Activated CD8-positive, alpha-beta memory T cell treated with anti-CD3 and anti-CD28 coated beads for 48 hours (primary cell): ENCODE data around the gene ENKD1.

Experiments
- DNase-seq, 3 experiments: peaks; one replicate each; pipeline ENCODE4 v3.0.0-alpha.2; 2020; ENCODE audit warnings: low read depth in 2 of 3, low spot score in 2 of 3

The ENKD1 gene

DNA sequence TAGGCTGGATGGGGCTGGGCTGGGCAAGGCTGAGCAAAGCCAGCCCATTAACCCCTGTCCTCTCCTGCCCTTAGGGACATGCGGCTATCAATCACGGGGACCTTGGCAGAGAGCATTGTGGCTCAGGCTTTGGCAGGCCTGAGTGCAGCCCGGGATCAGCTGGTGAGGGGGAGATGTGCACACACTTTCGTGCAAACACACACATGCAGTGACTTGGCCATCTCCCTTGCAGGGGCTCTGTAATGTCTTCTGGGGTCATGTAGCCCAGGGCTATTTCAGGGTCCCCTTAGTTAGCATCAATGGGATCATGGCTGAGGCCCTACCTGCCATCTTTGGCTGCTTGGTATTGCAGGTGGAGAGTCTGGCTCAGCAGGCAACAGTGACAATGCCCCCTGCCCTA is 14.7 kb downstream of the ENKD1 start:
- DNase-seq, result no peak

DNA sequence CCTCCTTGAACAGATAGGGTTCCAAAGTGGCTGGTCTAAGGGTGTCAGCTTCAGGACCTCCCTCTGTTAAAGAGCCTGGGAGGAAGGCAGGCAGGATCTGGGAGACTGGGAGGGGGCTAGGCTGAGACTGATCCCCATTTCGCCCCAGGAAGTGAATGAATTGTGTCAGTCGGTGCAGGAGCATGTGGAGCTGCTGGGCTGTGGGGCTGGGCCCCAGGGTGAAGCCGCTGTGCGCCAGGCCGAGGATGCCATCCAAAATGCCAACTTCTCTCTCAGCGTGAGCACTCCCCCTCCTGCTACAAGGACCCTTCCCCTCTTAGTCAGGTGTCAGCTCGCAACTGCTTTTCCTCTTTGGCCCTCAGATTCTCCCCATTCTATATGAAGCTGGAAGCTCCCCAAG is 15.5 kb downstream of the ENKD1 start:
- DNase-seq, result no peak

DNA sequence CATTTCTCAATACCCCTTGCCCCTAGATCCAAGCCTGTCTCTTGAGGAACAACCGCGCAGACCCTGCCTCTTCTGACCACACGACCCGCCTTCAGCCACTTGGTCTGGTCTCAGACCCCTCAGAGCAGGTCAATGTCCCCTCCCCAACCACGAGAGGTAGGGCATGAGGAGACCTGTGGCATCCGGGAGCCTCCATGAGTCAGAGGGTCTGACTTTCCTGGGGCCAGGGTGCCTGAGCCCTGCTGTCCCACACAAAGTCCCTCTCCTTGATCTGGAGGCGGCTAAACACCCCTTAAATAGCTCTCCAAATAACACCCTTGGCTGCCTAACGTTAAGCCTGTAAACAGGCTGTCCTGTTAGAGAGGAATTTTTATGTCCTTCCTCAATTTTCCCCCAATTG is 16.5 kb downstream of the ENKD1 start:
- DNase-seq, result no peak

DNA sequence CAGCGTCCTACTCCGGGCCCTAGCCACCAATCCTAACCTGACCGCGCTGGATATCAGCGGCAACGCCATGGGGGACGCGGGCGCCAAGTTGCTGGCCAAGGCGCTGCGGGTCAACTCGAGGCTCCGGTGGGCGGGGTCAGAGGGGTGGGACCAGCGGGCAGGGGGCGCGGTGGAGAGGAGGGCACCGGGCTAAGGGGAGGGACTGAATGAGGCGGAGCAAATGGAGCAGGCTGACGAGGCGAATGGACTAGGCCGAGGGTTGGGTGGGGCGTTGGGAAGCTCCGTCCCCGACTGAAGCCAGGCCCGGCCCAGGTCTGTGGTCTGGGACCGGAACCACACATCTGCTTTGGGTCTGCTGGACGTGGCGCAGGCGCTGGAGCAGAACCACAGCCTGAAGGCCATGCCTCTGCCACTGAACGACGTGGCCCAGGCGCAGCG is 17.0 kb downstream of the ENKD1 start:
- DNase-seq, result no peak

DNA sequence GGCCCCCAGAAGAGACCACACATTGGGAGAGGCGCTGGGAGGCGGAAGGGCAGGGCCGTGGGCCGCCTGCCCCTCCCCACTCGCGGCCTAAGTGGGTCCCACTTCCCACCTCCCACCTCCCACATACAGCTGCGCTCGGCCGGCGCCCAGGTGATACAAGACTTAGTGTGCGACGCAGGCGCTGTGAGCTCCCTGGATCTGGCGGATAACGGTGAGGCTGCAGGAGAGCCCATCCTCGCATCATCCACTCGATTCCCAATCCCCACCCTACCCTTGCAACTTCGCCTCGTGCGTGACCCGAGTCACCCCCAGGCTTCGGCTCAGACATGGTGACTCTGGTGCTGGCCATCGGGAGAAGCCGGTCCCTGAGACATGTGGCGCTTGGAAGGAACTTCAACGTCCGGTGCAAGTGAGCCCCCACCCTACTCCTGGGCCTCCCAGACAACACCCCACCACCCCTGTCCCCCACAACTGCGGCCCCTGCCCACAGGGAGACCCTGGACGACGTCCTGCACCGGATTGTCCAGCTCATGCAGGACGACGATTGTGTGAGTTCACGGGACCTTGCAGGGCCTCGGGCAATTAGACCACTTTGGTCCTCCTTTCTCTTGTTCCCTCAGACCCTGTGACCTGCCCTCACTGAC is 17.7 kb downstream of the ENKD1 start:
- no peak for DNase-seq

DNA sequence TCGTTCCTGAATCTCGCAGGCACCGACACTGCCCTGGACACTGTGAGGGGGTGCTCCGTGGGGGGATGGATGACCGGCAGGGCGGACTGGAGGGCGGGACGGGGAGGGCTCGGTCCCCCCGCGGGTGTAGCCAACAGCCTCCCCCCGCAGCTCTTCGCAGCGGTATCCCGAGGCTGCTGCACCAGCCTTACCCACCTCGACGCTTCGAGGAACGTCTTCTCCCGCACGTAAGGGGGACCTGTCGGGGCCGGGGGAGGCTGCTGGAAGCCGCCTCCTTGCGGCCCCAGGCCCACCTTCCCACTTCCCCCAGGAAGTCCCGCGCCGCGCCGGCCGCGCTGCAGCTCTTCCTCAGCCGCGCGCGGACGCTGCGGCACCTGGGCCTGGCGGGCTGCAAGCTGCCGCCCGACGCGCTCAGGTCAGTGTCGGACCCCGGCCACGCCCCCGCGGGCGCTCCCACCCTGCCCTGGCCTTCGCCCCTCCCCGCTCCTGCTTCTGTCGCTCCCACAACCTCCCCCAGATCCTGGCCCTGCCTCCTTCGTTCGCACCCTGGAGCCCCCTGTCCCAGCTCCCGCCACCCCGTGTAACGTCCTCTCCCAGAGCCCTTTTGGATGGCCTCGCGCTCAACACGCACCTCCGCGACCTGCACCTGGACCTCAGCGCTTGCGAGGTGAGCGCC is 18.3 kb downstream of the ENKD1 start:
- no peak for DNase-seq

DNA sequence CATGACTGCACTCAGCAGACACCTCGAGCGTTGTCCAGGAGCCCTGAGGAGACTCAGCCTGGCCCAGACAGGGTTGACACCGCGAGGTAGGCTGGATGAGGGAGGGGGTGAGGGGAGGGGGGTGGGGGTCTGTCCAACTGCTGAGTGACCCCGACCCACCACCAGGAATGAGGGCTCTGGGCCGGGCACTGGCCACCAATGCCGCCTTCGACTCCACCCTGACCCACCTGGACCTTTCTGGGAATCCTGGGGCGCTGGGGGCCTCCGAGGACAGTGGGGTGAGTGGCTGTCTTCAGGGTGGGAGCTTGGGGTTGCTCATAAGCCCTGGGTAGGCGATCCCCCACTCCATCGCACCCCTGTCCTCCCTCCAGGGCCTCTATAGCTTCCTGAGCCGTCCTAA is 18.9 kb downstream of the ENKD1 start:
- no peak for DNase-seq

DNA sequence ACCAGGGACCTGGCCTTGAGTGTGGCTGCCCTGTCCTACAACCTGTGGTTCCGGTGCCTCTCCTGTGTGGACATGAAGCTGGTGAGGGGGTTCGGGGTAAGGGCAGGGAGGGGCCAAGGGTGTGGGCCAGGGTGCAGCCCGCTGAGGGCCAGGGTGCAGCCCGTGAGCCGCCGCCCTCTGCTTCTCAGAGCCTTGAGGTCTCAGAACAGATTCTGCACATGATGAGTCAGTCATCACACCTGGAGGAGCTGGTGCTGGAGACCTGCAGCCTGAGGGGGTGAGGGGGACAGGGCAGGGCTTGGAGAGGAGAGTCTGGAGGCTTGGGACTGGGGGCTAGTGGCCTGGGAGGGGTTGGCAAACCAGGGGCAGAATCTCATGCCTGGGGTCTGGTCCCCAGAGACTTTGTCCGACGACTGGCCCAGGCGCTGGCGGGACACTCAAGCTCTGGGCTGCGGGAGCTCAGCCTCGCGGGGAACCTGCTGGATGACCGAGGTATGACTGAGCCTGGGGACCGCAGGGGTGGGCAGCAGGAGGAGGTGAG is 19.4 kb downstream of the ENKD1 start:
- no peak for DNase-seq

DNA sequence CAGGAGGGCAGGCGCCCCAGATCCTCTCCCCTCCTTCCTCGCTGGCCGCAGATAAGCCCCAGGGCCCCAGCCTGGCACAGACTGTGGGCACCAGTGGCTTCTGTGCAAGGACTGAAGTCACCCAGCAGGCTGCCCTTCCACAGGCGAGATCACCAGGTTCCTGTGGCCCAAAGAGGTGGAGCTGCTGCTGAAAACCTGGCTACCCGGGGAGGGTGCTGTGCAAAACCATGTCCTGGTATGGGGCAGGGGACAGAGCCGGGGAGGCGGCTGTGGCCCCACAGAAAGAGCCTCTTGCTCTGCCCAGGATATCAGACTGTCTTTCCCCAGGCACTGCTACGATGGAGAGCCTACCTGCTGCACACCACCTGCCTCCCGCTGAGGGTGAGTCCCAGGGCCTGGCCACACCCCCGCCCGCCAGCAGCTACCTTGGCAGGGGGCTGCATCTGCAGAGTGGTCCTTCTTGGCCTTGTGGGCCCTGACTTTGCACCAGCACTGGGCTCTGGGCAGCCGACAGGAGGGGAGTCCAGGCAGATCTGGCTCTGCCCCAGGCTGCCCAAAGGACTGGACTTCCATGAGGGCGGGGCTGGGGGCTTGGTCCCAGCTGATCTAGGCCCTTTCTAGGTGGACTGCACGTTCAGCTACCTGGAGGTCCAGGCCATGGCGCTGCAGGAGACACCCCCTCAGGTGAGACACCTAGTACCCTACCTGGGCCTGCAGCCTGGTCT is 21.0 kb downstream of the ENKD1 start:
- no peak for DNase-seq

DNA sequence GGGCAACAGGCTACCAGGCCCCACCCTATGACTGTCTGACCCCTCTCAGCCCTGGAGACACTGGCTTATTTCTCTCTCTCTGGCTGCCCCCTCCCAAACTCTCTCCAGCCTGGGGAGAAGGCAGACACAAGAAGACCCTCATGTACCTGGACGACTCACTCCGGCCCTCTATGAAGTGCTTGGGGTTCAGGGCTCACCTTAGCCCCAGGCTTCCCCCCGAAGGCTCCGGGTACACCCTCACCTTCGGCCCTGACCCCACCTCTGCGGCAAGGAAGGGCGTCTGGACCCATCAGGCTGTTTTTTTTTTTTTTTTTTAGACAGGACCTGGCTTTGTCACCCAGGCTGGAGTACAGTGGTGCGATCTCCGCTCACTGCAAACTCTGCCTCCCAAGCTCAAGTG is 22.5 kb downstream of the ENKD1 start:
- DNase-seq, result no peak

DNA sequence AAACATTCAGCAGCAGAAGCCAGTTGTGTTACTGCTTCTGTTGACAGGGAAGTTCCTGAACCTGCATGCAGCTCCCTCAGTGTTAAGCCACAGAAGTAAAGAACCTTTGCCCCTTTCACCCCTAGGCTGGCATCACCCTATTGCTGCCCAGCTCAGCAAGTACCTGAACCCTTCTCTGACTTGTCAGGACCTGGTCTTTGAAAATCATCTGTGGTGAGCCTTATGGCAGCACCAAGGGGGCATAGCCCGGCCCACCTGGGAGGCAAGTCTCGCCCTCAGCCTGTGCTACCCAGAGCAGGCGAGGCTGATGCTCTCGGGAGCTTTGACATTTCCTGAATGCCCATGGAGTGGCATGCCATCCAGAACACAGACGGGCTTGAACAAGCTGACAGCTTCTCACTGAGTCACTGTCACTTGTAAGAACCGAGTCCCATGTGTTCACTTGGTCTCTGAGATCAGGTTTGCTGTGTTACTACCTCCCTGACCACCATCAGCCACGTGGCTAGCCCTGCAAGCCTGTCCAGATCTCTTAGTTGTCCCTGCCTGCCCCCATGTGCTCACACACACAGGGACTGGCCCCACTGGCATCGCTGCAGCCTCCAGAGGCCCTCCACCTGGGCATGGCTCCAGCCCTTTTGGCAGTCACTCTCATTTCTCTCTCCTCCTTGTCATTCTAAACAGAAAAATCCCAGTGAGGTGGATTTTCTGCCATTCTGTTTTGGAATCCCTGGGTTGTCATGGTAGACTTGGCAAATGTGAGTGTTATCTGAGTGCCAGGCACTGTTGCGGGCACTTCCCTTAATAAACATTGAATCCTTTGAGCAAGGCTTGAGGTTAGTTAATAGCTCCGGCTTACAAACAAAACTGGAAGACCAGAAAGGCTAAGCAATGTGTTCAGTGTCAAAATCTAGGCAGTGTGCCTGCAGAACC is 24.5 kb downstream of the ENKD1 start:
- no peak for DNase-seq

DNA sequence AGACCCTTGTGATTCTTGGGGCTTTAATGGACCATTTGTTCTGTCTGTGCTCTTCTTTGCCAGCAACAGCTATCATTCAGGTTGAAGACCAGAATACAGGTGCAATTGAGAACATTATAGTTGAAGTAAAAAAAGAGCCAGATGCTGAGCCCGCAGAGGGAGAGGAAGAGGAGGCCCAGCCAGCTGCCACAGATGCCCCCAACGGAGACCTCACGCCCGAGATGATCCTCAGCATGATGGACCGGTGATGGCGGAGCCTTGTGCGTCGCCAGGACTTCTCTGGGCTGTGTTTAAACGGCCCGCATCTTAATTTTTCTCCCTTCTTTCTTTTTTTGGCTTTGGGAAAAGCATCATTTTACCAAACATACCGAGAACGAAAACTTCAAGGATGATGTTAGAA is 28.9 kb downstream of the ENKD1 start:
- DNase-seq, result no peak

DNA sequence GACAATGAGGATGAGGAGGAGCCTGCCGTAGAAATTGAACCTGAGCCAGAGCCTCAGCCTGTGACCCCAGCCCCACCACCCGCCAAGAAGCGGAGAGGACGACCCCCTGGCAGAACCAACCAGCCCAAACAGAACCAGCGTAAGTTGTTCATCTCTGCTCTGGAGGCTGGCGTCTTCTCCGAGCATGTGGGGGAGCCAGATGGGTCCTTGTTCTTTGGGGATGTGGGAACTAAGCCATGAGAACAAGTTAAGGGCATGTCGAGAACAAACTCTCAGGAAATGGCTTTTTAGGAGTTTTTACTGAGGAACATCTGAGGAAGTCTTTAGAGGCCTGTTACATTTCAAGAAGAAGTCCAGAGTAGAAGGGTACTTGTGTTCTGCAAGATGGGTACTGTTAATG is 29.8 kb downstream of the ENKD1 start:
- no peak for DNase-seq

DNA sequence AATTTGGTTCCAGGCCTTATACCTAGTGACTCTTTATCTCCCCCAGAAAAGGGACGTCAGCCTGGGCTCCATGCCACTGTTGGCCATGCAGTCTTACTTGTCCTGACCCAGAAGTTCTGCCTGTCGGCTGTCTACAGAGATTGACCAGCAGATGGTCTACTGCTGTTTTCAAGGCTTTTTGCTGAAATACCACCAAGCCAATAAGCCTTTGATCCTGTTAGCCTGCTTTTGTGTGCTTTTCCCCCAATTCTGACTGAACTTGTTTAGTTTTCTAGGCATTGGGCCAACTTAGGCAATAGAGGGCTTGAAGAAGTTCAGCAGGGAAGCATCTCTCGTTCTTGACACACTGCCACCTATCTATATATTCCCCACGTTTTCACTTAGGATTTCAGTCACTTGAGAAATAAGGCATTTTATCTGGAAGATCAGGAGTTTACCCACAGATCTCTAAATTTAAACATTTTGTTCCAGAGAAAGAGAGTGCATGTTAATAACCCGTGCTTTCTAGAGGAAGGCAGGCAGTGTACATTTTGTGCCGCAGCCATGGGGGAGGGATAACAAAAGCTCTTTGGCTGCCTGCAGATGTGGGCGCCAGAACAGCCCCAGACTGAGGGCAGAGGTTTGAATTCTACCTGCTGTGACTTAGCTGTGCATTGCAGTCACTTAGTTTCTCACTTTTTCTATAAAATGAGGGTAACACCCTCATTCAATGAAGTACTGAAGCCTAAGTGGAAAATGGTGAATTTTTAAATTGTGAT is 34.0 kb downstream of the ENKD1 start:
- DNase-seq, result no peak

DNA sequence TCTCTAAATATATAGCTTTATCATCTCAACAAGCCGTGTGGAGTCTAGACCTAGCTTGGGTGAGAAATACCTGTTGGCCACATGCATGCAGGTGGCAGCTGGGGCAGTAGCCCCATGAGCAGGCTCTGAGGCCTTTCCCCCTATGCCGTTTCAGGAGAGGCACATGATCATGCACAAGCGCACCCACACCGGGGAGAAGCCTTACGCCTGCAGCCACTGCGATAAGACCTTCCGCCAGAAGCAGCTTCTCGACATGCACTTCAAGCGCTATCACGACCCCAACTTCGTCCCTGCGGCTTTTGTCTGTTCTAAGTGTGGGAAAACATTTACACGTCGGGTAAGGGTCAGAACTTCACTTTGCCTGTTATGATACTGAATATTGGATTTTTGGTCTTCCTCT is 38.3 kb downstream of the ENKD1 start:
- DNase-seq, result no peak

DNA sequence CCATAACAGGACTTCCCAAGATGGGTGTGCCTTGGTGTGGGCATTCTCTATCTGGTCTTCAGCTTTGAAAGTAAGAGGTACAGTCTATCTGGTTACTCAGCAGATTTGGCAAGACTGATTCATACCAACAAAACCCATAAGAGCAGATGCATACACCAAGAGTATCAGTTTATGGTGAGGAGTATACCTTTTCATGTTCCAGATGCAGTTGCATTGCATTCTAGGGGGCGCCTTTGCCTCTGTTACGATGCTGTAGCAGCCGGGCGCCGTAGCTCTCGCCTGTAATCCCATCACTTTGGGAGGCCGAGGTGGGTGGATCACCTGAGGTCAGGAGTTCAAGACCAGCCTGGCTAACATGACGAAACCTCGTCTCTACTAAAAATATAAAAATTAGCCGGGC is 52.7 kb downstream of the ENKD1 start:
- no peak for DNase-seq
